DMS53 (cell line): ENCODE results near the gene PLA2G2E.
A peak's percentile ranks its signal among the peaks of the same experiment; 100 is the strongest.
"Not testable (repeated sequence)": the region's sequence is repeated elsewhere in the genome, so short reads cannot be mapped to it uniquely, and the experiment has no call there.

Source experiments
- DNase-seq: peaks from one replicate; lab custom pipeline; 2025; lab: John Stamatoyannopoulos, UW

The PLA2G2E gene

GRCh38 chr1:19884312-19884711, 39.1 kb downstream of the PLA2G2E start:
- DNase-seq: no peak

GRCh38 chr1:19882111-19883071, 41.0 kb downstream of the PLA2G2E start, which contains the start of gene OTUD3:
OTUD3 (plus strand) TSS chr1:19882395; CDS start chr1:19882514, 119 bp downstream.
- peak; percentile 99 for DNase-seq

DNA sequence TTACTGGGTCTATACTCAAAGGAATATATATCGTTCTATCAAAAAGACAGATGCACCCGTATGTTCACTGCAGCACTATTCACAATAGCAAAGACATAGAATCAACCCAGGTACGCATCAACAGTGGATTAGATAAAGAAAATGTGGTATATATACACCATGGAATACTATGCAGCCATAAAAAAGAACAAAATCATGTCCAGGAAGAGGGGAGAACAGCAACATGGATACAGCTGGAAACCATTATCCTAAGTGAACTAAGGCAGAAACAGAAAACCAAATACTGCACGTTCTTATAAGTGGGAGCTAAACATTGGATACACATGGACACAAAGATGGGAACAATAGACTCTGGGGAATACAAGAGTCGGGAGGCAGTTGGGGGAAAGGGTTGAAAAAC, 42.6 kb downstream of the PLA2G2E start:
- DNase-seq: not testable (repeated sequence)

GRCh38 chr1:19879661-19880060, 43.8 kb downstream of the PLA2G2E start:
- DNase-seq: no peak

DNA sequence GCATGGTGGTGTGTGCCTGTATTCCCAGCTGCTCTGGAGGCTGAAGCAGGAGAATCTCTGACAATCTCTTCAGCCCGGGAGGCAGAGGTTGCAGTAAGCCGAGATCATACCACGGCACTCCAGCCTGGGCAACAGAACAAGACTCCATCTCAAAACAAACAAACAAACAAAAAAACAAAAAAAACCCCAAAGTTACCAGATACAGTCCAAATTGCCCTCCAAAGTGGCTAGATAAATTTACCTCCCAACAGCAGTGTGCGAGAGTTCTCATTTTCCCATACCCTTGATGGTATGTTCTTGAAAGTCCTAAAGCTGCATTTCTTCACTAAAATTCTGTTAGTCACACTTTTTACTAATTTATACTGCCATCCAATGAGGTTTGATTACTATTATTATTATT, 44.2 kb downstream of the PLA2G2E start:
- DNase-seq: no peak

DNA sequence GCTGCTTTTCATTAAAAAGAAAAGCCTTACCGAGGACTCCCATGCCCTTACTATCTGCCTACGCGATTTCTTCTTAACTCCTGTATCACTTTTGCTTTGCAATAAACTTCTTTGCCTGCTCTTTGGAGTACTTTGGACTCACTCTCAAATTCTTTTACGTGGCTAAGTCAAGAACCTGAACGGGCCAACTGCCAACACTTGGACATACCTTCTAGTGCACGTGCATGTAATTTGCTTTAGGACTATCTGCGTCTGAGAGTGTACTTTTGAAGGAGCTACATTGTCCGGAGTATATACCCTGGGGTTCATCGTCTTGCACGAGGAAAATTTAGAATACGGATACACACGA, 44.8 kb downstream of the PLA2G2E start:
- no peak for DNase-seq

GRCh38 chr1:19877821-19878636, 45.4 kb downstream of the PLA2G2E start:
- DNase-seq: peak; percentile 35

- no peak for DNase-seq
These were observed 46.2 kb downstream of the PLA2G2E start for GRCh38 chr1:19877181-19877750.

GRCh38 chr1:19872190-19872589, 51.2 kb downstream of the PLA2G2E start:
- peak; percentile 96 for DNase-seq
